HepG2 (cell line): ENCODE data around the gene GALP. TPM values are rescaled to one million over a fixed set of nuclear protein-coding genes. Genes with fewer than 3 reads are reported as not detected.

Experiments
- HNF4G ChIP-seq, 2 experiments: sonication (generic) in 1 of 2; formaldehyde crosslinking in 1 of 2; IDR thresholded peaks; 2 replicates each; pipeline versions ENCODE4 v1.4.0 to v1.6.1; 2011 to 2020; ENCODE audit warnings: borderline replicate concordance in 2 of 2, low read depth in 2 of 2, mild to moderate bottlenecking in 2 of 2, low read length in 1 of 2, missing genetic modification reagents in 1 of 2, moderate library complexity in 1 of 2
- HOMEZ ChIP-seq: IDR thresholded peaks from 2 replicates; pipeline ENCODE4 v1.6.1; 2016; ENCODE audit warnings: low read depth
- KAT7 ChIP-seq: IDR thresholded peaks from 2 replicates; pipeline ENCODE4 v1.6.1; 2018; ENCODE audit warnings: borderline replicate concordance, missing compliant biosample characterization
- ZNF30 ChIP-seq: sonication (generic); formaldehyde crosslinking; IDR thresholded peaks from 2 replicates; pipeline ENCODE4 v1.5.0; 2020; ENCODE audit warnings: mild to moderate bottlenecking, missing genetic modification reagents
- polyA plus RNA-seq, 8 experiments: library from polyadenylated mRNA; depleted of rRNA in 3 of 8; stranded (reverse) in 7 of 8; unstranded in 1 of 8; fragments of >200 nt; fragmentation: Illumina TruSeq in 4 of 8; extraction: Trizol in 4 of 8; gene quantifications; 2 replicates each; pipeline versions ENCODE4 v1.2.1 to v1.2.3, GENCODE V29; 2011 to 2016; ENCODE audit warnings: low read depth in 4 of 8, missing spikeins in 1 of 8, mixed read lengths in 1 of 8; ENCODE audit not compliant: insufficient read depth in 1 of 8
- total RNA-seq, 5 experiments: library from RNA; depleted of rRNA; stranded (reverse); fragments of >200 nt; fragmentation: Illumina TruSeq; extraction: Trizol; gene quantifications; 2 replicates each; pipeline ENCODE4 v1.2.3, GENCODE V29; 2016; ENCODE audit warnings: low read depth in 1 of 5
- TF ChIP-seq, protein P1 (sequence below), 2 experiments: IDR thresholded peaks; 2 replicates each; pipeline ENCODE4 v1.6.1; 2011 to 2012; ENCODE audit warnings: low read length in 2 of 2, borderline replicate concordance in 1 of 2, low read depth in 1 of 2, mild to moderate bottlenecking in 1 of 2, moderate library complexity in 1 of 2
- TF ChIP-seq, protein P2 (sequence below): sonication (generic); formaldehyde crosslinking; IDR thresholded peaks from 2 replicates; pipeline ENCODE4 v1.4.0; 2020; ENCODE audit warnings: missing genetic modification reagents, mild to moderate bottlenecking, borderline replicate concordance
- TF ChIP-seq, protein P3 (sequence below): sonication (generic); formaldehyde crosslinking; conservative IDR thresholded peaks from 2 replicates; pipeline ENCODE4 v1.8.0; 2022; ENCODE audit warnings: mild to moderate bottlenecking, moderate library complexity, missing genetic modification reagents
- TF ChIP-seq, protein P4 (sequence below): sonication (generic); formaldehyde crosslinking; IDR thresholded peaks from 2 replicates; pipeline ENCODE4 v1.5.0; 2020; ENCODE audit warnings: missing genetic modification reagents, mild to moderate bottlenecking, borderline replicate concordance
- TF ChIP-seq, protein P5 (sequence below): sonication (generic); formaldehyde crosslinking; IDR thresholded peaks from 2 replicates; pipeline ENCODE4 v1.4.0; 2020; ENCODE audit warnings: missing genetic modification reagents

Gene GALP
- total and polyA plus RNA-seq, 2 of the 13 experiments (the other 11 are each of a cell fraction or from before 2014, with no cell fraction given), result not detected

DNA sequence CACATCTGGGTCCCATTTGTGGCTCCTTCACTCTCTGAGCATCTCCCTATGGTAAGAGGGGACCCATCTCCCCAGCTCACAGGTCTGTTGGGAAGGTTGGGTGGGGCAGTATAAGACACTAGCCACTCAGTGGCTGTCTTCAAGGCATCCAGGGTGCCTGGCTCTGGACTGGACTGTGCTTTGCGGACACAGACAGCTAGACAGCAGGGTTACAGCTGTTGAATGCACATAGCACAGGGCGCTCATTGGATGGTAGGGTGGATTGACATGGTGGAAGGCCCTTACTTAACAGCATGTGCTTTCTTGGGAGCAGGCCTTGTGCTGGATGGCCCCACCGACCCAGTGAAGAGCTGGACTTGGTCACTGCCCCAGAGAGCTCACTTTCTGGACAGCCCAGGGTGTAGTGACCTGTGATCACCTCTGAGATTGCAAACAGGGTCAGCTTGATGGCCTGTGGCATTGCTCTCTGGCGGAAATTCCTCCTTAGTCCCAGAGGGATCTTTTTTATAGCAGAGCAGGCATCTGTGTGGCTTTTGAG lies 32.8 kb upstream of the GALP start (continued):
- TF ChIP-seq, protein P1, sequence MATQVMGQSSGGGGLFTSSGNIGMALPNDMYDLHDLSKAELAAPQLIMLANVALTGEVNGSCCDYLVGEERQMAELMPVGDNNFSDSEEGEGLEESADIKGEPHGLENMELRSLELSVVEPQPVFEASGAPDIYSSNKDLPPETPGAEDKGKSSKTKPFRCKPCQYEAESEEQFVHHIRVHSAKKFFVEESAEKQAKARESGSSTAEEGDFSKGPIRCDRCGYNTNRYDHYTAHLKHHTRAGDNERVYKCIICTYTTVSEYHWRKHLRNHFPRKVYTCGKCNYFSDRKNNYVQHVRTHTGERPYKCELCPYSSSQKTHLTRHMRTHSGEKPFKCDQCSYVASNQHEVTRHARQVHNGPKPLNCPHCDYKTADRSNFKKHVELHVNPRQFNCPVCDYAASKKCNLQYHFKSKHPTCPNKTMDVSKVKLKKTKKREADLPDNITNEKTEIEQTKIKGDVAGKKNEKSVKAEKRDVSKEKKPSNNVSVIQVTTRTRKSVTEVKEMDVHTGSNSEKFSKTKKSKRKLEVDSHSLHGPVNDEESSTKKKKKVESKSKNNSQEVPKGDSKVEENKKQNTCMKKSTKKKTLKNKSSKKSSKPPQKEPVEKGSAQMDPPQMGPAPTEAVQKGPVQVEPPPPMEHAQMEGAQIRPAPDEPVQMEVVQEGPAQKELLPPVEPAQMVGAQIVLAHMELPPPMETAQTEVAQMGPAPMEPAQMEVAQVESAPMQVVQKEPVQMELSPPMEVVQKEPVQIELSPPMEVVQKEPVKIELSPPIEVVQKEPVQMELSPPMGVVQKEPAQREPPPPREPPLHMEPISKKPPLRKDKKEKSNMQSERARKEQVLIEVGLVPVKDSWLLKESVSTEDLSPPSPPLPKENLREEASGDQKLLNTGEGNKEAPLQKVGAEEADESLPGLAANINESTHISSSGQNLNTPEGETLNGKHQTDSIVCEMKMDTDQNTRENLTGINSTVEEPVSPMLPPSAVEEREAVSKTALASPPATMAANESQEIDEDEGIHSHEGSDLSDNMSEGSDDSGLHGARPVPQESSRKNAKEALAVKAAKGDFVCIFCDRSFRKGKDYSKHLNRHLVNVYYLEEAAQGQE (IDR thresholded peaks at IDR 0.05; ENCODE audit: borderline replicate concordance in 1 of 2, low read depth in 1 of 2, low read length in 2 of 2), result no peak; a peak in 1 of 4 replicates
- TF ChIP-seq, protein P2, sequence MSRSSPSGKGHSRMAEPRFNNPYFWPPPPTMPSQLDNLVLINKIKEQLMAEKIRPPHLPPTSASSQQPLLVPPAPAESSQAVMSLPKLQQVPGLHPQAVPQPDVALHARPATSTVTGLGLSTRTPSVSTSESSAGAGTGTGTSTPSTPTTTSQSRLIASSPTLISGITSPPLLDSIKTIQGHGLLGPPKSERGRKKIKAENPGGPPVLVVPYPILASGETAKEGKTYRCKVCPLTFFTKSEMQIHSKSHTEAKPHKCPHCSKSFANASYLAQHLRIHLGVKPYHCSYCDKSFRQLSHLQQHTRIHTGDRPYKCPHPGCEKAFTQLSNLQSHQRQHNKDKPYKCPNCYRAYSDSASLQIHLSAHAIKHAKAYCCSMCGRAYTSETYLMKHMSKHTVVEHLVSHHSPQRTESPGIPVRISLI (CRISPR knock-in tag), result no peak
- TF ChIP-seq, protein P3, sequence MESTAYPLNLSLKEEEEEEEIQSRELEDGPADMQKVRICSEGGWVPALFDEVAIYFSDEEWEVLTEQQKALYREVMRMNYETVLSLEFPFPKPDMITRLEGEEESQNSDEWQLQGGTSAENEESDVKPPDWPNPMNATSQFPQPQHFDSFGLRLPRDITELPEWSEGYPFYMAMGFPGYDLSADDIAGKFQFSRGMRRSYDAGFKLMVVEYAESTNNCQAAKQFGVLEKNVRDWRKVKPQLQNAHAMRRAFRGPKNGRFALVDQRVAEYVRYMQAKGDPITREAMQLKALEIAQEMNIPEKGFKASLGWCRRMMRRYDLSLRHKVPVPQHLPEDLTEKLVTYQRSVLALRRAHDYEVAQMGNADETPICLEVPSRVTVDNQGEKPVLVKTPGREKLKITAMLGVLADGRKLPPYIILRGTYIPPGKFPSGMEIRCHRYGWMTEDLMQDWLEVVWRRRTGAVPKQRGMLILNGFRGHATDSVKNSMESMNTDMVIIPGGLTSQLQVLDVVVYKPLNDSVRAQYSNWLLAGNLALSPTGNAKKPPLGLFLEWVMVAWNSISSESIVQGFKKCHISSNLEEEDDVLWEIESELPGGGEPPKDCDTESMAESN (CRISPR knock-in tag), result 0 out of 2 replicates have a peak, but pooled peaks have one; percentile 48
- TF ChIP-seq, protein P4, sequence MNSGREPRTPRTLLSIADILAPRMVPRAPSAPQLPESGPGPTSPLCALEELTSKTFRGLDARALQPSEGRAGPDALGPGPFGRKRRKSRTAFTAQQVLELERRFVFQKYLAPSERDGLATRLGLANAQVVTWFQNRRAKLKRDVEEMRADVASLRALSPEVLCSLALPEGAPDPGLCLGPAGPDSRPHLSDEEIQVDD, result no peak
- no peak for TF ChIP-seq KAT7 (CRISPR knock-in tag)
- no peak for TF ChIP-seq HNF4G (IDR thresholded peaks at IDR 0.05; ENCODE audit: borderline replicate concordance, low read depth, low read length)
- TF ChIP-seq HNF4G (CRISPR knock-in tag; IDR thresholded peaks at IDR 0.05; ENCODE audit: borderline replicate concordance, low read depth), result no peak
- TF ChIP-seq, protein P5, sequence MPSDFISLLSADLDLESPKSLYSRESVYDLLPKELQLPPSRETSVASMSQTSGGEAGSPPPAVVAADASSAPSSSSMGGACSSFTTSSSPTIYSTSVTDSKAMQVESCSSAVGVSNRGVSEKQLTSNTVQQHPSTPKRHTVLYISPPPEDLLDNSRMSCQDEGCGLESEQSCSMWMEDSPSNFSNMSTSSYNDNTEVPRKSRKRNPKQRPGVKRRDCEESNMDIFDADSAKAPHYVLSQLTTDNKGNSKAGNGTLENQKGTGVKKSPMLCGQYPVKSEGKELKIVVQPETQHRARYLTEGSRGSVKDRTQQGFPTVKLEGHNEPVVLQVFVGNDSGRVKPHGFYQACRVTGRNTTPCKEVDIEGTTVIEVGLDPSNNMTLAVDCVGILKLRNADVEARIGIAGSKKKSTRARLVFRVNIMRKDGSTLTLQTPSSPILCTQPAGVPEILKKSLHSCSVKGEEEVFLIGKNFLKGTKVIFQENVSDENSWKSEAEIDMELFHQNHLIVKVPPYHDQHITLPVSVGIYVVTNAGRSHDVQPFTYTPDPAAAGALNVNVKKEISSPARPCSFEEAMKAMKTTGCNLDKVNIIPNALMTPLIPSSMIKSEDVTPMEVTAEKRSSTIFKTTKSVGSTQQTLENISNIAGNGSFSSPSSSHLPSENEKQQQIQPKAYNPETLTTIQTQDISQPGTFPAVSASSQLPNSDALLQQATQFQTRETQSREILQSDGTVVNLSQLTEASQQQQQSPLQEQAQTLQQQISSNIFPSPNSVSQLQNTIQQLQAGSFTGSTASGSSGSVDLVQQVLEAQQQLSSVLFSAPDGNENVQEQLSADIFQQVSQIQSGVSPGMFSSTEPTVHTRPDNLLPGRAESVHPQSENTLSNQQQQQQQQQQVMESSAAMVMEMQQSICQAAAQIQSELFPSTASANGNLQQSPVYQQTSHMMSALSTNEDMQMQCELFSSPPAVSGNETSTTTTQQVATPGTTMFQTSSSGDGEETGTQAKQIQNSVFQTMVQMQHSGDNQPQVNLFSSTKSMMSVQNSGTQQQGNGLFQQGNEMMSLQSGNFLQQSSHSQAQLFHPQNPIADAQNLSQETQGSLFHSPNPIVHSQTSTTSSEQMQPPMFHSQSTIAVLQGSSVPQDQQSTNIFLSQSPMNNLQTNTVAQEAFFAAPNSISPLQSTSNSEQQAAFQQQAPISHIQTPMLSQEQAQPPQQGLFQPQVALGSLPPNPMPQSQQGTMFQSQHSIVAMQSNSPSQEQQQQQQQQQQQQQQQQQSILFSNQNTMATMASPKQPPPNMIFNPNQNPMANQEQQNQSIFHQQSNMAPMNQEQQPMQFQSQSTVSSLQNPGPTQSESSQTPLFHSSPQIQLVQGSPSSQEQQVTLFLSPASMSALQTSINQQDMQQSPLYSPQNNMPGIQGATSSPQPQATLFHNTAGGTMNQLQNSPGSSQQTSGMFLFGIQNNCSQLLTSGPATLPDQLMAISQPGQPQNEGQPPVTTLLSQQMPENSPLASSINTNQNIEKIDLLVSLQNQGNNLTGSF (CRISPR knock-in tag), result no peak
- 0 out of 2 replicates have a peak, but pooled peaks have one; percentile 39 for TF ChIP-seq ZNF30 (CRISPR knock-in tag)
- no peak for TF ChIP-seq HOMEZ (CRISPR knock-in tag)
